ENCODE measurements around the gene LIMA1. TPM values are rescaled to one million over a fixed set of nuclear protein-coding genes. Genes with fewer than 3 reads are reported as not detected.

Gene LIMA1
- total RNA-seq (2012; rRNA removed) = 163 and 183 TPM in 2 replicates
- polyA plus RNA-seq (2012; rRNA removed) = 111 and 126 TPM in 2 replicates
- 25.4 and 30.9 TPM in 2 replicates for polyA plus RNA-seq (2012; cell fraction: cytosol; rRNA removed)
- polyA plus RNA-seq (2012; cell fraction: nucleus; rRNA removed; ENCODE audit: low replicate concordance) = 79.3 and 765 TPM in 2 replicates
- Bru-seq, nascent RNA = percentile 97 among the genes with signal in this experiment
- percentile 96 among the genes with signal in this experiment for BruChase-seq, experiment 1, labeled RNA remaining after a 6-hour chase
- percentile 94 among the genes with signal in this experiment for BruChase-seq, experiment 2, labeled RNA remaining after a 2-hour chase
- long read RNA-seq, transcript LIMA1-214 (8 exons, 3,612 nt) = minor isoform, 13 of 128 reads
- long read RNA-seq, transcript LIMA1-215 (8 exons, 3,254 nt) = major isoform, 41 of 128 reads
- long read RNA-seq, transcript LIMA1-203 (5 exons, 3,920 nt) = minor isoform, 14 of 128 reads
- long read RNA-seq, transcript LIMA1-207 (3 exons, 587 nt) = minor isoform, 7 of 128 reads
- long read RNA-seq, partial matches to known transcripts = 16 of 128 reads
- long read RNA-seq, other reads (novel, unspliced or antisense) = 29 of 128 reads

DNA sequence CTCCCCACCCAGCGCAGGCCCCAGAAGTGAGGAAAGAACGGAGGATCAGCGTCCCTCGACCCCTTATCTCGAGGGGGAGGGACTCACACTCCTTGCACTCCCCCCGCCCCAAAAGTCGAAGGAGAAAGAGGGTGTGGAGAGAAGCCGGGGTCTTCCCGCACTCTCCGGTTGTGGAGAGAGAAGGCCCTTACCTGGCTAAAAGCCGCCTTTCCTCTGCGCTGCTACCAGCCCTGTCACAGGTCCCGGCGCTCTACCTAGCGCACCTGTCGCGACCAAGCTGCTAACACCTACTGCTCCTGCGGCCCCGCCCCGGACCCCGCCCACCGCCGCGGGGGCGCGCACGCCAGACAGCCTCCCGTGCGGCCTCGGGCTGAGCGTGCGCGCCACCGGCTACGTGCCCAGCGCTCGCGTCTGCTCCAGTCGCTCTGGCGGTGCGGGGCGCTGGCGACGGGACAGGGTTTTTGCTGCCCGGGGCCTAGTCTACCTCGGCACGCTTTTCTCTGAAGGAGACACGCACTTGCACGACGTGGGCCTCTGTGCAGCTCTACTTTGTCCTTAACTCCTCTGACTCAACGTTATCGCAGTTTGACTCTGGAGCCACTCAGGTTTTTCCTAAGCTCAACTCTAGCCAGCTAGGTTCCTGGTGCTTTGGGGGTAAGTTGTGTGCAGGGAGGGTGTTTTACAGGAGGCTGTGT is at the start of gene LIMA1:
LIMA1 (minus strand) TSS at position 292 of the 695 bp plus-strand sequence. CDS start 34,769 bp downstream, outside the sequence.
- Histone ChIP-seq H3K4me2 (ENCODE audit: low read depth, low read length) (peak within 1 kb of the TSS; percentile 85), H3K18ac (ENCODE audit: low read depth, low read length) (peak within 1 kb of the TSS; percentile 83), H2AK5ac (ENCODE audit: low read depth, low read length) (peak within 1 kb of the TSS; percentile 91), H3K56ac (ENCODE audit: extremely low read depth, insufficient read depth, low read length) (peak within 1 kb of the TSS; percentile 97), H2BK15ac (ENCODE audit: low read depth, low read length) (peak within 1 kb of the TSS; percentile 86), H4K91ac (ENCODE audit: insufficient read depth, low read depth, low read length) (peak within 1 kb of the TSS; percentile 95), H3K4me1 (ENCODE audit: control insufficient read depth, insufficient read depth, low read length) (peaks cover 2% of the 10 kb centered on the region; the same call in 1 of the 2 replicates), H3K36me3 (ENCODE audit: control insufficient read depth, insufficient read depth, low read length) (no peaks in the 10 kb centered on the region), H2AK9ac (replicated peaks; ENCODE audit: low read depth, low read length, poor library complexity) (peak within 1 kb of the TSS; percentile 78), H2BK120ac (ENCODE audit: low read depth, low read length) (peak within 1 kb of the TSS; percentile 91), H2BK20ac (ENCODE audit: low read depth, low read length) (peak within 1 kb of the TSS; percentile 52), H4K5ac (ENCODE audit: low read depth, low read length) (peak within 1 kb of the TSS; percentile 92), H3K27me3 (ENCODE audit: control insufficient read depth, insufficient read depth, low read length) (no peaks in the 10 kb centered on the region), H3K4ac (ENCODE audit: low read depth, low read length) (peak within 1 kb of the TSS; percentile 98), H2BK5ac (ENCODE audit: low read depth, low read length, poor library complexity, severe bottlenecking) (peak within 1 kb of the TSS; percentile 89), H3K9ac (ENCODE audit: low read depth, low read length) (peak within 1 kb of the TSS; percentile 94), H3K4me3 (ENCODE audit: insufficient read depth, low read depth, low read length) (peak within 1 kb of the TSS; percentile 74), H3K9me1 (ENCODE audit: insufficient read depth, low read length) (peaks cover 9% of the 10 kb centered on the region; the same call in 1 of the 2 replicates), H4K20me1 (ENCODE audit: insufficient read depth, low read length) (no peaks in the 10 kb centered on the region), H3K23ac (ENCODE audit: low read depth, low read length) (peak within 1 kb of the TSS; percentile 99), H3K27ac (ENCODE audit: insufficient read depth, low read length) (peak within 1 kb of the TSS; percentile 92), H3K9me3 (ENCODE audit: control insufficient read depth, insufficient read depth, low read length) (no peaks in the 10 kb centered on the region), H4K8ac (ENCODE audit: low read depth in 2 of 2, low read length in 2 of 2) (peak within 1 kb of the TSS; percentile 99 to 100), H3K14ac (replicated peaks; ENCODE audit: low read depth, low read length) (peak within 1 kb of the TSS; percentile 100), H3K79me1 (ENCODE audit: low read depth in 1 of 2, low read length in 2 of 2) (peaks cover 13 to 21% of the 10 kb centered on the region in 2 experiments), H2AFZ (replicated peaks; ENCODE audit: low read length, poor library complexity) (peak within 1 kb of the TSS; percentile 98)
- intact Hi-C loops (cut with micrococcal nuclease) (loop anchor here (1.0 to 2.0 kb wide), 3 partner anchors 19 to 63 kb away; no protein-coding TSS in a partner anchor), dilution Hi-C loops (cut with HindIII; ENCODE audit: low sequenced_read_pairs, unreplicated experiment) (no loop called here), in situ Hi-C loops (cut with MboI; ENCODE audit: low sequenced_read_pairs) (no loop called here)
- TF ChIP-seq POLR2A (IDR thresholded peaks at IDR 0.05; ENCODE audit: low read depth, low read length) (0 out of 2 replicates have a peak, but pooled peaks have one; percentile 30), MAFK (IDR thresholded peaks at IDR 0.05; ENCODE audit: low read depth, low read length) (no peak), BHLHE40 (IDR thresholded peaks at IDR 0.05; ENCODE audit: low read depth, low read length) (peak; percentile 55; the same call in 1 of the 2 replicates)
- ATAC-seq (ENCODE audit: low read depth) (peak; percentile 96), DNase-seq (peak; percentile 75)
- BruUV-seq (replicated peaks) = no TSS peak
- ChIA-PET CTCF (interaction anchor here (0.6 kb wide), 1 partner anchor 9 kb away, joined by 3 read pairs; no protein-coding TSS in a partner anchor), POLR2A (ENCODE audit: unreplicated experiment) (interaction anchor here (1.1 kb wide), 1 partner anchor 61 kb away, joined by 5 read pairs; no protein-coding TSS in a partner anchor)
- WGBS, 2 experiments (ENCODE audit: extremely low coverage in 2 of 2, insufficient read length in 1 of 2) = 3% methylated on average over 33 of the region's 52 CpGs; no CpG with 5 or more reads in 1 of the 2 experiments

All from IMR-90 (cell line).